Endothelial cell of umbilical vein (primary cell): ENCODE results near the gene TMEM45B. TPM values are rescaled to one million over a fixed set of nuclear protein-coding genes. Genes with fewer than 3 reads are reported as not detected.

Experiments used
- BruUV-seq: library from RNA; stranded (reverse); fragments of 400-500 nt; replicated peaks from 2 replicates; lab custom pipeline; 2021; lab: Mats Ljungman, UMichigan
- CTCF ChIA-PET: fragments of 300-600, 350-600 bp; sonication (Branson Sonifier 250); formaldehyde crosslinking; loops from one replicate; lab custom pipeline; 2021; ENCODE audit warnings: antibody characterized with exemption, inconsistent platforms; lab: Charles Lee
- POLR2A ChIA-PET: fragments of 300-600, 350-600 bp; sonication (Branson Sonifier 250); formaldehyde crosslinking; loops from one replicate; lab custom pipeline; 2021; ENCODE audit warnings: antibody characterized with exemption, inconsistent platforms; lab: Charles Lee
- DNase-seq: peaks from one replicate; pipeline ENCODE4 v3.0.0-alpha.2; 2011; ENCODE audit warnings: low read depth, low spot score
- FAIRE-seq: peaks from 2 replicates; lab custom pipeline; 2011; peaks lifted over from hg19 to GRCh38; lab: Jason Lieb, UNC
- H2AFZ ChIP-seq: 2 replicates; pipeline ENCODE4 v1.6.0; 2012; ENCODE audit warnings: low read depth, low read length, control low read depth, inconsistent platforms
- H3K27ac ChIP-seq: 2 replicates; pipeline ENCODE4 v1.5.1; 2011; ENCODE audit warnings: low read depth, mild to moderate bottlenecking, control low read depth, low read length, moderate library complexity; ENCODE audit not compliant: insufficient read depth
- H3K27me3 ChIP-seq, 2 experiments: 2 replicates each; pipeline versions ENCODE4 v1.6.0 to v1.6.1; 2011; ENCODE audit warnings: low read length in 2 of 2, mixed read lengths in 1 of 2; ENCODE audit not compliant: control insufficient read depth in 2 of 2, insufficient read depth in 2 of 2
- H3K36me3 ChIP-seq, 2 experiments: 2 replicates in 1 of 2; 3 replicates in 1 of 2; pipeline ENCODE4 v1.5.1; 2011; ENCODE audit warnings: low read length in 2 of 2, mild to moderate bottlenecking in 1 of 2, moderate library complexity in 1 of 2; ENCODE audit not compliant: control insufficient read depth in 2 of 2, insufficient read depth in 2 of 2; ENCODE audit errors: extremely low read depth in 1 of 2
- H3K4me1 ChIP-seq: 3 replicates; pipeline ENCODE4 v1.5.1; 2011; ENCODE audit warnings: mild to moderate bottlenecking, low read length; ENCODE audit not compliant: control insufficient read depth, insufficient read depth; ENCODE audit errors: extremely low read depth
- H3K4me2 ChIP-seq: 2 replicates; pipeline ENCODE4 v1.6.1; 2011; ENCODE audit warnings: low read length, control low read depth, mixed read lengths; ENCODE audit not compliant: insufficient read depth
- H3K4me3 ChIP-seq, 3 experiments: fragments of 200-600 bp in 1 of 3; sonication (generic), shearing (Covaris generic) in 1 of 3; replicated peaks in 1 of 3; 2 replicates each; pipeline ENCODE4 v1.5.1; 2011 to 2016; ENCODE audit warnings: control low read depth in 3 of 3, low read length in 3 of 3, mild to moderate bottlenecking in 2 of 3, inconsistent platforms in 1 of 3, low read depth in 1 of 3, moderate library complexity in 1 of 3; ENCODE audit not compliant: insufficient read depth in 1 of 3
- H3K79me2 ChIP-seq: 2 replicates; pipeline ENCODE4 v1.6.0; 2012; ENCODE audit warnings: low read length, inconsistent platforms; ENCODE audit not compliant: control insufficient read depth, insufficient read depth
- H3K9ac ChIP-seq: replicated peaks from 2 replicates; pipeline ENCODE3; 2011; ENCODE audit warnings: low read length, control low read depth; ENCODE audit not compliant: insufficient read depth; ENCODE audit errors: extremely low read depth
- H3K9me1 ChIP-seq: replicated peaks from 3 replicates; pipeline ENCODE4 v1.6.0; 2011; ENCODE audit warnings: mild to moderate bottlenecking, low read length; ENCODE audit not compliant: control insufficient read depth, insufficient read depth; ENCODE audit errors: extremely low read depth
- H3K9me3 ChIP-seq: replicated peaks from 2 replicates; pipeline ENCODE4 v1.5.1; 2012; ENCODE audit warnings: low read length, inconsistent platforms; ENCODE audit not compliant: control insufficient read depth, insufficient read depth
- H4K20me1 ChIP-seq: replicated peaks from 2 replicates; pipeline ENCODE3; 2011; ENCODE audit warnings: mild to moderate bottlenecking, low read length; ENCODE audit not compliant: control insufficient read depth, insufficient read depth; ENCODE audit errors: extremely low read depth
- EZH2 ChIP-seq: IDR thresholded peaks from 2 replicates; pipeline ENCODE4 v1.6.1; 2012; ENCODE audit warnings: borderline replicate concordance, low read depth, mild to moderate bottlenecking, moderate library complexity, low read length, inconsistent platforms; ENCODE audit not compliant: severe bottlenecking
- FOS ChIP-seq: IDR thresholded peaks from 2 replicates; pipeline ENCODE4 v1.6.1; 2011; ENCODE audit warnings: mild to moderate bottlenecking, low read length, moderate library complexity, borderline replicate concordance; ENCODE audit not compliant: insufficient read depth
- GATA2 ChIP-seq: IDR thresholded peaks from 2 replicates; pipeline ENCODE4 v1.7.0; 2011; ENCODE audit warnings: low read depth, mild to moderate bottlenecking, moderate library complexity, mixed read lengths, low read length; ENCODE audit not compliant: insufficient read length, insufficient read depth
- JUN ChIP-seq: IDR thresholded peaks from 2 replicates; pipeline ENCODE4 v1.6.1; 2011; ENCODE audit warnings: borderline replicate concordance, low read depth; ENCODE audit not compliant: insufficient read length, insufficient read depth
- MYC ChIP-seq: IDR thresholded peaks from one replicate; pipeline ENCODE4 v1.6.1; 2011; ENCODE audit warnings: mild to moderate bottlenecking, low read depth, low read length
- POLR2A ChIP-seq: IDR thresholded peaks from 2 replicates; pipeline ENCODE4 v1.6.1; 2012; ENCODE audit warnings: low read depth, mild to moderate bottlenecking, control low read depth, low read length
- POLR2AphosphoS5 ChIP-seq: IDR thresholded peaks from 2 replicates; pipeline ENCODE4 v1.6.1; 2012; ENCODE audit warnings: low read depth, mild to moderate bottlenecking, control low read depth, low read length, moderate library complexity; ENCODE audit not compliant: insufficient read depth
- dilution Hi-C: fragments of 300-500 bp; cut with MboI; formaldehyde crosslinking; loops from one replicate; pipeline ENCODE4 v1.15.0; 2019; ENCODE audit warnings: low sequenced_read_pairs; ENCODE audit not compliant: extremely low pct_ligation_motif_present
- intact Hi-C: fragments of 100-400 bp; cut with micrococcal nuclease; formaldehyde crosslinking; loops from one replicate; pipeline ENCODE4 v1.10.0; 2022
- polyA plus RNA-seq, 4 experiments: library from polyadenylated mRNA; depleted of rRNA in 3 of 4; stranded (reverse) in 3 of 4; unstranded in 1 of 4; fragments of >200 nt; gene quantifications; 2 replicates each; pipeline versions ENCODE4 v1.2.1 to v1.2.3, GENCODE V29; 2011 to 2012; ENCODE audit warnings: missing spikeins in 1 of 4
- total RNA-seq: library from RNA; stranded (reverse); gene quantifications from 2 replicates; pipeline ENCODE4 v1.2.3, GENCODE V29; 2021
- TF ChIP-seq, protein P1 (sequence below): IDR thresholded peaks from 2 replicates; pipeline ENCODE4 v1.6.1; 2011; ENCODE audit not compliant: insufficient read depth, insufficient read length
- TF ChIP-seq, protein P2 (sequence below), 2 donors: IDR thresholded peaks; 1 replicate in 1 of 2; 2 replicates in 1 of 2; pipeline ENCODE4 v1.5.1; 2011; ENCODE audit warnings: low read length in 2 of 2, mild to moderate bottlenecking in 2 of 2, moderate library complexity in 2 of 2, control low read depth in 1 of 2, inconsistent platforms in 1 of 2, low read depth in 1 of 2; ENCODE audit not compliant: insufficient read depth in 1 of 2; ENCODE audit errors: extremely low read depth in 1 of 2

Gene TMEM45B
- total and polyA plus RNA-seq, 2 donors (not counting 3 experiments of a cell fraction or from before 2014, with no cell fraction given), result 0.08 TPM; not detected in 1

- Histone ChIP-seq H3K9me3 (no peaks in the 10 kb centered on the region), H3K36me3 (no peaks in the 10 kb centered on the region), H2AFZ (no peak overlapping the region), H3K9ac (no peak overlapping the region), H3K4me2 (no peak overlapping the region), H3K4me1 (no peaks in the 10 kb centered on the region), H3K27me3 (peaks cover 4 to 9% of the 10 kb centered on the region in 2 experiments), H4K20me1 (no peaks in the 10 kb centered on the region), H3K27ac (no peak overlapping the region), H3K4me3 (no peak overlapping the region), H3K9me1 (no peaks in the 10 kb centered on the region), H3K79me2 (no peaks in the 10 kb centered on the region)
- DNase-seq (no peak), FAIRE-seq (no peak)
- BruUV-seq, result no TSS peak
- ChIA-PET POLR2A (no interaction called here), CTCF (no interaction called here)
- dilution Hi-C loops (no loop called here), intact Hi-C loops (no loop called here)
- TF ChIP-seq, protein P1, sequence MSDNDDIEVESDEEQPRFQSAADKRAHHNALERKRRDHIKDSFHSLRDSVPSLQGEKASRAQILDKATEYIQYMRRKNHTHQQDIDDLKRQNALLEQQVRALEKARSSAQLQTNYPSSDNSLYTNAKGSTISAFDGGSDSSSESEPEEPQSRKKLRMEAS, result no peak
- no peak for TF ChIP-seq EZH2
- TF ChIP-seq, protein P2, sequence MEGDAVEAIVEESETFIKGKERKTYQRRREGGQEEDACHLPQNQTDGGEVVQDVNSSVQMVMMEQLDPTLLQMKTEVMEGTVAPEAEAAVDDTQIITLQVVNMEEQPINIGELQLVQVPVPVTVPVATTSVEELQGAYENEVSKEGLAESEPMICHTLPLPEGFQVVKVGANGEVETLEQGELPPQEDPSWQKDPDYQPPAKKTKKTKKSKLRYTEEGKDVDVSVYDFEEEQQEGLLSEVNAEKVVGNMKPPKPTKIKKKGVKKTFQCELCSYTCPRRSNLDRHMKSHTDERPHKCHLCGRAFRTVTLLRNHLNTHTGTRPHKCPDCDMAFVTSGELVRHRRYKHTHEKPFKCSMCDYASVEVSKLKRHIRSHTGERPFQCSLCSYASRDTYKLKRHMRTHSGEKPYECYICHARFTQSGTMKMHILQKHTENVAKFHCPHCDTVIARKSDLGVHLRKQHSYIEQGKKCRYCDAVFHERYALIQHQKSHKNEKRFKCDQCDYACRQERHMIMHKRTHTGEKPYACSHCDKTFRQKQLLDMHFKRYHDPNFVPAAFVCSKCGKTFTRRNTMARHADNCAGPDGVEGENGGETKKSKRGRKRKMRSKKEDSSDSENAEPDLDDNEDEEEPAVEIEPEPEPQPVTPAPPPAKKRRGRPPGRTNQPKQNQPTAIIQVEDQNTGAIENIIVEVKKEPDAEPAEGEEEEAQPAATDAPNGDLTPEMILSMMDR (IDR thresholded peaks at IDR 0.05; ENCODE audit: extremely low read depth in 1 of 2, insufficient read depth in 1 of 2, low read depth in 1 of 2, low read length in 2 of 2), result no peak
These were observed 24.1 kb upstream of the TMEM45B start for GRCh38 chr11:129791515-129791914.

- Histone ChIP-seq H3K9me1 (no peaks in the 10 kb centered on the region), H3K27ac (no peak overlapping the region), H3K36me3 (no peaks in the 10 kb centered on the region), H3K79me2 (no peaks in the 10 kb centered on the region), H3K4me2 (no peak overlapping the region), H2AFZ (no peak overlapping the region), H4K20me1 (no peaks in the 10 kb centered on the region), H3K9ac (no peak overlapping the region), H3K27me3 (peaks cover 1 to 6% of the 10 kb centered on the region in 2 experiments), H3K4me3 (no peak overlapping the region), H3K4me1 (no peaks in the 10 kb centered on the region), H3K9me3 (no peaks in the 10 kb centered on the region)
- dilution Hi-C loops (no loop called here), intact Hi-C loops (no loop called here)
- ChIA-PET CTCF (no interaction called here), POLR2A (no interaction called here)
- TF ChIP-seq, protein P1, result no peak
- TF ChIP-seq GATA2 (no peak), EZH2 (no peak), POLR2A (no peak), MYC (no peak), JUN (no peak), POLR2AphosphoS5 (no peak), FOS (no peak)
- TF ChIP-seq, protein P2 (IDR thresholded peaks at IDR 0.05; ENCODE audit: extremely low read depth in 1 of 2, insufficient read depth in 1 of 2, low read depth in 1 of 2, low read length in 2 of 2), result no peak
- no TSS peak for BruUV-seq
- DNase-seq (no peak), FAIRE-seq (no peak)
These were observed 23.0 kb upstream of the TMEM45B start for GRCh38 chr11:129792663-129793062.
